ENCODE data around the gene NCOA5.

NCOA5 gene

DNA sequence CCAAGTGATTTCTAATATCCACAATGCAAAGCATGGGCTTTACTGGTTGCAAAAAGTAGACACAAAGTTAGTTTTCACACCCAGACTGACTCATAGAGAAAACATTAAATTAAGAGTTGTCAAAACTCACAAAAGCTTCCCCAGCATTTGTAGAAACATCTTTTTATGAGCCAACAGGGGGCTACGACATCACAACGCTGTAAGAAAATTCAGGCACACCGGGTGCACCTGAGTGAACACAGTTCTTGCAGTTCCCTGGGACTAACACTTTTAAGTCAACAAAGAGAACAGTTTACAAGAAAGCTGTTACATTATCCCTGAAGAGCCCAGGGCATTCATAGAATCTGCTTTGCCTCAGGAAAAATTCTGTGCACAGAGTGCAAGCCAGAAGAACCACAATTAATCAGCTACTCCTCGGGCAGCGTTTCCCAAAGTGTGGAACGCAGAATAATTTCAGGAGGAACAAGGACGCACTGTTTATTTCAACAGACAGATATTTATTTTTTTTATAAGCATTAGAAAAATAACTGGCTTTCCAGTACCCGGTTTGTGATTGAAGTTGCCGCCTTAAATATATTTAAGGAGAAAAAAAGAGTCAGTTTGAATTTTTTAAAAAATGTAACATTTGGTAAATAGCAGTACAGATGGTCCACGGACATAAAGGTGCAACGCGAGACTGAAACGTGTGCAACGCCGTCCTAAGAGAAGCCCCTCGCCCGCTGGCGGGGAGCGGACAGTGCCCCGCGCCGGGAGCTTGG, 1.2 kb downstream of the NCOA5 start:
- no peak for DNase-seq

DNA sequence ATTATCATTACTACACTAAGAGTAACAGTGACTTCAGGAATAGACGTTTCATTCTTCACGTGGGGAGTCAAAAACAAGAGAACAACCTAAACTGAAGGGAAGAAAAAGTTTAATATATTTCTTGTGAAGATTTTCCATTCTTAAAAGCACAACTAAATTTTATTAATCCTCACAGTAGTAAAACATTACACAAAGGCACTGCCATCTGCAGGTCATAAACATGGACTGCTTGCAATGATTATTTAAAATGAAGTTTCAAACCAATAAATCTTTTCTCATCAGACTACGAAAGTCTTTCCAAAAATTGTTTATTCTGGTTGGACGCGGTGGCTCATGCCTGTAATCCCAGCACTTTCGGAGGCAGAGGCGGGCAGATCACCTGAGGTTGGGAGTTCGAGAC, 2.6 kb downstream of the NCOA5 start:
- no peak for DNase-seq

DNA sequence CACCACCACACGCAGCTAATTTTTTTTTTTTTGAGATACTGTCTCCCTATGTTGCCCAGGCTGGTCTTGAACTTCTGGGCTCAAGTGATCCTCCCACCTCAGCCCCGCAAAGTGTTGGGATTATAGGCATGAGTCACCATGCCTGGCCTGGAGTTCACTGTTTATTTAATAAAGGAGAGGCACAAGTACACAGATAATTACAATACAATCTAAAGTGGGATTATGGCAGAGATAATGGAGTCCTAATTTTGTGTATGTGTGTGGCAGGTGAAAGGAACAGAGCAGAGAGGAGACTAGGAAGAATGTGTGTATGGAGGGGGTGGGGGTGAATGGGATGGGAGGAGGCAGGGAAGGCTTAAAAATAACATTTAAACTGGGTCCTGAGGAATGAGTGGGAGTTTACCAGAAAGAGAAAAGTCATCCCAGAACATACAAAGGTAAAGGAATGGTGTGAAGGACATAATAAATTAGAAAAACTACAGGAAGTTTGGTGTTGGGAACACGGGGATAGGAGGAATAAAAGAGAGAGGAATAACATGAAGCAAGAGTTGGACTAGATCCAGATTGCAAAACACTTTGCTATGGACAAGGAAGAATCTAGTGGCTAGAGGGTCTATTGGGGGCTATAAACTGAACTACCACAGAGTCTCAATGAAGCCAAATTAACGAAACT, 4.4 kb downstream of the NCOA5 start:
- DNase-seq = peak; percentile 77

GRCh38 chr20:46084805-46085178, 5.0 kb downstream of the NCOA5 start:
- DNase-seq = no peak

- DNase-seq = no peak
Observed at GRCh38 chr20:46083531-46084061, 6.2 kb downstream of the NCOA5 start.

DNA sequence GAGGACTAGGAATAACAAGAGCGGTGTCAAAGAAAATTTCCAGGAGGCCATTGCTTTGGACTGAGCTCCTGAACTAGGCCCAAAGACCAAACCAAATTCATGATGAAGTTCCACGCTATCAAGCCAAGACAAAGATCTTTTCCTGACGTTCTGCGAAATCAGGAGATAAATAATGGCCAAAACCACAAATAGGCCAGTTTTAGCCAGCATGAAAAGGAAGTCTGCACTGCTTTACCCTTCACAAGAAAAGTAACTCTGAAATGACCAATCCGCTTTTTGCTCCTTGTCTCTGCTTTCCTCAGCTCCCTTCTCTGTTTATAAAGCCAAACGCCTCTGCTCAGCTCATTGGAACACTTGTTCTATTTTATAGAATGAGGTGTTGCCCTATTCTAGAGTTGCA, 6.7 kb downstream of the NCOA5 start:
- no peak for DNase-seq

GRCh38 chr20:46081074-46081473, 8.7 kb downstream of the NCOA5 start:
- DNase-seq = no peak

DNA sequence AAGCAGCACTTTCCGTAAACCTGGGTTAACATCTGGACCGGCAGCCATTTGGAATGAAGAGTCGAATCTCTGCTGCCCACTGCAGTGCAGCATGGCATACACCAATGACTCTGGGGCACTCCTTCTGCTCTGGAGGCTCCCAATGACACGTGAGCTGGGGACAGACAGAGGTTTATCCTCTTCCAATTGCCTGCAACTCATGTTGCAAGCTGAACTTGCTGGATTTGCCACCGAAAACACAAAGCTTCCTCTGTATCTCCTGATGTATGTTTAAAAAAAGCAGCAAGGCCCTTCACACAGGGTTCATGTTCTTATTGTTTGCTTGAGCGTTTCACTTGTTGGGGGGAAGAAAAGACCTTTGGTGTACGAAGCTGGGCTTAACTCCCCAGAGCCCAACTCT, 10.8 kb downstream of the NCOA5 start:
- no peak for DNase-seq

DNA sequence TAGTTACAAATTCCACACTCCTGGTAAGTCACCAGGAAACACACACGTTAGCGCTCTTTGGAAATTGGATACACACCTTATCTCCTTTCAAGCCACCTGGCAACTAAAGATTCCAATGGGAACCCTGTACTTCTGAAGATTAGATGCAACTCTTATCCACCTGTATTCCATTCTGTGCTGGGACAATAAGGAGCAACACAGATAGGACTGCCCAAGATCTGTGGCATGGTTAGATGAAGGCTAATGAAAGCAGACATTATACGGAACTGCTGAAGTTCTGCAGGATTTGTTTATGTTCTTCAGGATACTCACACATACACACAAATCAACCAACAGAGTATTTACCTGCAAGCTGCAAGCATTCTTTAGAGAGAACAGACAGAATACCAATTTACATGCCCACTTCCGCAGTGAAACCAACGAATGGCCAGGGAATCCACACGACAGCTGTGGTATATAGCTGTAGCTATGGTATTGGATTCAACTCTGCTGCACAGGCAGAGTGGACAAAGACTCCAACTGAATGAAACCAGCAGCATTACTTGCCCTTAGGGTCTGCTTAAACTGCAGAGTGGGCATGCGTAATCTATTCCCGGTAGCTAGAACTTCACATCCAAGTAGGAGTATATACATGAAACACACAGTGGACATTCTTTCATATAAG, 12.0 kb downstream of the NCOA5 start:
- no peak for DNase-seq

DNA sequence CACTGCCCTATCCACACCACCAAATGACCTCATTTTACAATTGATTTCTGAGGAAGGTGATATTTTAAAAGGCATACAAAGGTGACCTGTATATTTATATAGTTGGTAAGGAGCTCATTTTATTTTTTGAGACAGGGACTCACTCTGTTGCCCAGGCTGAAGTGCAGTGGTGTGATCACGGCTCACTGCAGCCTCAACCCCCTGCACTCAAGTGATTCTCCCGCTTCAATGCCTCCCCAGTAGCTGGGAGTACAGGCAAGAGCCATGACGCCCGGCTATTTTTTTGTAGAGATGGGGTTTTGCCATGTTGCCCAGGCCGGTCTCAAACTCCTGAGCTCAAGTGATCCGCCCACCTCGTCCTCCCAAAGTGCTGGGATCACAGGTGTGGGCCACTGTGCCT, 13.0 kb downstream of the NCOA5 start:
- no peak for DNase-seq

GRCh38 chr20:46074006-46074405, 15.8 kb downstream of the NCOA5 start:
- DNase-seq = no peak

- no peak for DNase-seq
Observed at GRCh38 chr20:46073443-46073842, 16.3 kb downstream of the NCOA5 start.

DNA sequence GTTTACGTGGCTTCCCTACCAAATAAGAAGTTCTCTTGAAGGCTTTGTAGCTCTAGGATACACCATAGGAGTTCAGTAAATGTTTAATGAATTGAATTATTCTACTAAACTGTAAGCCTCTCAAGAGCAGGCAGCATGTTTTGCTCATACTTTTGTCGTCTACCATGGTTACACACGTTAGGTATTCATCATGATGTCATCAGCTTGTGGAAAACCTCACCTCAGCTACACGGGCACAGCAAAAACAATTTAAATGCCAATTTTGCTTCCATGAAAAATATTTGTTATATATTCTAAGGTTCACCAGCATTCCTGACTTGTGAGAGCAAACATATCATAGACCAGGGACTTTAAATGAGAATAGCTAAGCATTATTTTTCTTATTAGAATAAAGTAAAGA, 16.7 kb downstream of the NCOA5 start:
- DNase-seq = no peak

DNA sequence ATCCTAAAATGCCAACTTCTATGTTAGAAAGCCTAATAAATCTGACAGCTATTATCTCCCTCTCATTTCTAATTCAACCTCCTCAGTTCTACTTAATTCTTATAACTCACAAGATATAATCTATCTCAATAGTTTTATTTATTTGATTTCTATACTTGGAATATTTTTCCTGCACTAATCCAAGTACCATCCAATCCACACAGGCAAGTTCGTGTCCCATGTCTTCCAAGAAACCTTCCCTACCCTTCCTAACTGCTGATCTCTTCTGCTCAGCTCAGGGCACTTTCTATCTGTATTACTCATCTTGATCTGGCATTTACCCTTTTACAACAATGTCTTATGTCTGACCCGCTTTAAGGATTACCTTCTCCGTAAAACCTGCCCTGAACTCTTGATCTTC, 18.2 kb downstream of the NCOA5 start:
- no peak for DNase-seq

DNA sequence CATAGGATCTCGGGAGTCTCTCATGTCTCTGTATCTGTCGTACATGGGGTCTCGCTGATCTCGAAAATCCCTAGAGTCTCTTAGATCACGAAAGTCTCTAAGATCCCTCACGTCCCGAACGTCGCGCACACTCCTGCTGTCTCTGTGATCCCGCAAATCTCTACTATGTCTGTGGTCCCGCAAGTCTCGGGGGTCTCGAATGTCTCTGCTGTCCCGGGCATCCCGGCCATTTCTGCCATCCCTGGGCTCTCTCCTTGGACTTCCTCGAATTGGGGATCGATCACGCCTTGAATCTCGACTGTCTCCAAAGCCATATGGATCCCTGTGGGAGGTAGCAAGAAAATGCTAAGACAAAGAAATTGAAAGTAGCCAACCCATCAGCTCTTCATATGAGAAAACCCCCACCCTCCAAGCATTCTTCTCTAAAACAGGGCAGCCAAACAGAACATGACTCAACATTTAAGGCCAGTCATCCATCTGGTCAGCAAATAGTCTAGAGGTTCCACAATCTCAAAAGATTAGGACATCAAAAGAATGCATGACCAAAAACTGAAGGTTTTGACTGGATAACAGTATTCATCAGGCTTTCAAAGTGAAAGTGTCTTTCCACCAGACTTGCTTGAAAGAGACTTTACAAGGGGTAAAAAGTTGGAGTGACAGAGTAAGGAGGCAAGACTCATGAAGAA, 19.4 kb downstream of the NCOA5 start:
- no peak for DNase-seq

- no peak for DNase-seq
Observed at GRCh38 chr20:46065691-46066090, 24.1 kb downstream of the NCOA5 start.

DNA sequence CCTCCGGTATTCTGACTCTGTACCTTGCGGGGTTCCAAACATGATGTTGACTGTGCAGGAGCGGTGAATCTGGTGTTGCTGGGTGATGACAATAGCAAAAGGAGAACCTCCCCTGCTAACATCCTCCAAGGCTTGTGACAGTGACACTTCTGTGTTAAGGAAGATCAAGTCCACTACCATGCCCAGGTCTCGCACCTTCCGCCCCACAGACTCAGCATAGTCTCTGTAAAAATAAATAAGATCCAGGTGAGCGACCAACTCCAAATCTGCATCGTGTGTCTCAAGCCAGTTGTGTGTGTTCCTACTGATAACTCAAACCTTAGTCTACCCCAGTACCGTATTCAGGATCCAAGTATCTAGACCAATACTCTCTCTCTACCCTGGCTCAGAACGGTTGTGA, 24.8 kb downstream of the NCOA5 start:
- DNase-seq = no peak

DNA sequence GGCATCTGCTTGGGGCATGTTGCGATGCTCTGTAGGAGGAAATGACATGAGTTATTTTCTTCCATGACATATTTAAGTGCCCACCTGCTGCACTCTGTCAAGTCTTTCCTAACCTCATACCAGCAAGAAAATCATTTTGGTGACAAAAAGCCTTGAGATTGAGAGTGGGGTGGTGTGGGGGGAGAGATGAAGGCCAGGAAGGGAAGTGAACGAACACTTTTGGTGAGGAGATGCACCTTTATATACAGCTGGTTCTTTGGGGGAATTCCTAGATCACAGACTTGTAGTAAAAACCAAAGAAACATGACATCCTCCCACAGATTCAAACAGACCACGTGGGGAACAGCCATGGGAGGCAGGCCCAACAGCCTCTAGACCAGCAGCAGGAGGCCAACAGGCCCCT, 26.1 kb downstream of the NCOA5 start:
- no peak for DNase-seq

- DNase-seq = no peak
Observed at GRCh38 chr20:46063151-46063550, 26.6 kb downstream of the NCOA5 start.

DNA sequence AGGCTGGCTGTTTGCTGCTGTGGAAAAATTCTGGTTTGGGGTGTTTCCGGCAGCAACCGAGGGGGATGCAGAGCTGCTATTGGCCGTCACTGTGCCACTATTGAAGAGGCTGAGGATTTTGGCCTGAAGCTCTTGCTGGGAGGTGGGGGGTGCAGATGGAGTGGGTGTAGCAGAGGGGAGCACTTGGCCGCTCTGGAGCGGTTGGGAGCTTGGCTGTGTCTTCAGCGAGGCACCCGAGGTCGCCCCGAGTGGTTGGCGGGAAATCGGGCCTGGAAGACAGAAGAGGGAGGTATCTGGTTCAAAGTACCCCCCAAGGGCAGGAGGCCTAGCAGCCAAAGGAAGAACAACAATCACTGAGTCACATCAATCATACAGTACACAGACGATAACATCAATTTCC, 27.1 kb downstream of the NCOA5 start:
- no peak for DNase-seq

- DNase-seq = no peak
Observed at GRCh38 chr20:46062151-46062550, 27.6 kb downstream of the NCOA5 start.

DNA sequence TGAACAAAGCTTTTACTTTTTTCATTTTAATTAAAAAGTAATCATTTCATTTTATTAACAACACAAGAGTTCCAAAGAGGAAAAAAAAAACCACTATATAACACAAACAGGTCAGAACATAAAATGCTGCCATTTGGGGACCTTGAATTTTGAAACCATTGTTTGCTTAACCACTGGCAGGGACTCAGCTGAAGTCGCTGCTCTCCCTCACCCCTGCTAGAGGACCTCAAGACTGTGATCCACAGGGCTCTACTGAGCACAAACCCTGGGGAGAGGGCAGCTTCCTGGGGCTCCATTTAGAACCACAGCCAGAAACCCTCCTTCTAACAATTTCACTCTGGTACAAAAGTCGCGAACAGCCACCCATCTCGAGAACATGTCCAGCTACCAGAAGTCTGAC, 28.8 kb downstream of the NCOA5 start:
- DNase-seq = no peak

DNA sequence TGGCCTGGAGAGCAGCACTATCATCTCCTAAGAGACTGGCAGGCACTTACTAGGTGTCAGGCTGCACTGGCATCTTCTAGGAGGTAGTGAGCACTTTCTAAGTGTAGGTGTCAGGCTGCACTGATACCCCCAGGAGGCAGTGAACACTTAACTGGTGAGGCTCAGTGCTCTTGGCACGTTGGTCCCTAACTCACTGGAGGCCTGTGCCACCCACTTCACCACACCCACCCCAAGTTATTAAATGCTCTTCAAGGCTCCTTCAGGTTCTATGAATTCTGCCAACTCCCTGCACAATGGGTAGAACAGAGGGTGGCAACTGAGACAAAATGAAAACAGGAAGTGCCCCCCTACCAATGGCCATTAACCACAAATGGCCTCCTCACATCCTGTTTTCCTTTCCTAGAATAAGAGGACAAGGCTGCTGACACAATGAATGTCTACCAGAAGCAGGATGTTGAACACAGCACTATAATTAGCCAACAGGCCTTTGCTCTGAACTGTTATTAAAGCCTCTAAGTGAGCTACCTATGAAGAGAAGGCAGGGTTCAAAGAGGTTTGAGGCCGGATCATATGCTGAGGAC, 29.4 kb downstream of the NCOA5 start:
- no peak for DNase-seq

All from NCI-H774 (cell line).